HEK293T (cell line): ENCODE results near the gene TSPAN7.

Source experiments
- BHLHE40 ChIP-seq: fragments of 450-650 bp; IDR thresholded peaks from 2 replicates; pipeline ENCODE4 v1.6.1; 2016; ENCODE audit warnings: mild to moderate bottlenecking, moderate library complexity, borderline replicate concordance
- FOXM1 ChIP-seq: fragments of 450-650 bp; IDR thresholded peaks from 2 replicates; pipeline ENCODE4 v1.6.1; 2017; ENCODE audit warnings: mild to moderate bottlenecking, borderline replicate concordance
- L3MBTL2 ChIP-seq: fragments of 450-650 bp; conservative IDR thresholded peaks from 2 replicates; pipeline ENCODE4 v1.6.1; 2016; ENCODE audit warnings: mild to moderate bottlenecking
- TARDBP ChIP-seq: fragments of 450-650 bp; IDR thresholded peaks from 2 replicates; pipeline ENCODE4 v1.6.1; 2016

DNA sequence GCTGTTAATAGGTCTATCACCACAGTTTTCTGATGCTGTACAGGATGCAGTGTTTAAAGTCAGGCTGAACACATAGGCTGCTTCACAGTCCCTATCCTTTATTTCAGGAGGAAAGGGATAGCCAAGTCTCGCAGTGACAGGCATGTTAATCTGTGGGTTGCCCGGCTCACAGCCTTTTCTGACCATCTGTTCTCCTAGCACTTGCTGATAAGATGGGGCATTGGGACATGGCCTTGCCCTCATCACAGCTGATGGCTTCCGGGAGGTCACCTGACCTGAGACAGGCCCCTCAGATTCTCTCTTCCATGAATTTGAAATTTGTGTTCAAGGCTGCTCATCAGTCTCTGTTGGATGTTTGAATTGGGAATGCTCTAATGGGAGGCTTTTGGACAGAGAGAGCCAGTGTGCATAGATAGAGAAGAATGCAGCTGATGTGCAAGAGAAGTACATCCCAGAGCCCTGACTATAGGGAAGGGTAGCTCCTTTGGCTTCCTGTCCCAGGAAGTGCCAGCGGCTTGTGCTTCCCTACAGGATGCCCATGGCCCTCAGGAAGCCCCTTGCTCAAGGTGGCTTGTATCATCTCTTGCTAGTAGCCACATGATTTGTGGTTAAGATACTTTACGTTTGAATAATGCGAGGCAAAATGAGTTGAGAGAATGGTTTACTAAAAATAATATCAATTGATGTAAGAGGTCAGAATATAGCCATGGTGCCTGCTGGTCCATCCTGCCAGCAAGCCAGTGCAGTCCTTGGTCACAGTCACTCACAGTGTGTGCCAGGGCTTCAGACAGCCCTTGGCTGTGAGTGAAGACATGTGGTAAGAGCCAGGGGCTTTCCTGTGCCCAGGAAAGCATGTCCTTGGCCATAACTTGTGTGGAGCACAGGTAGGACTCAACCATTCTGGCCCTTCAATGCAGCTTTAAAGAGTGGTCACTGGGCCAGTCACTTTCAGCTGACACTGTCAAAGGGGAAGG, 88.6 kb downstream of the TSPAN7 start:
- no peak for TF ChIP-seq BHLHE40
- TF ChIP-seq TARDBP = no peak
- no peak for TF ChIP-seq FOXM1
- TF ChIP-seq L3MBTL2 = no peak
